Body of pancreas (tissue), 4 donors: ENCODE results near the gene SYNE4.

Source experiments
- CTCF ChIP-seq, 7 experiments: fragments of 450-650 bp in 4 of 7; fragments of 200-600 bp in 3 of 7; sonication (generic) in 3 of 7; IDR thresholded peaks; one replicate each; pipeline ENCODE4 v1.5.1; 2016 to 2019; ENCODE audit warnings: antibody characterized with exemption in 7 of 7
- POLR2A ChIP-seq, 3 donors: fragments of 450-650 bp; IDR thresholded peaks; one replicate each; pipeline ENCODE4 v1.6.1; 2016; ENCODE audit warnings: antibody characterized with exemption in 3 of 3, mild to moderate bottlenecking in 2 of 3

- no peak for TF ChIP-seq CTCF (IDR thresholded peaks at IDR 0.05)
- TF ChIP-seq POLR2A (IDR thresholded peaks at IDR 0.05), result no peak
Measured at GRCh38 chr19:36023432-36023831, 14.8 kb upstream of the SYNE4 start.
